Sigmoid colon (tissue), 4 donors: Measurements from ENCODE around the gene AHNAK.

Source experiments
- POLR2A ChIP-seq, 2 donors: fragments of 450-650 bp; IDR thresholded peaks; one replicate each; pipeline ENCODE4 v1.6.1; 2016; ENCODE audit warnings: antibody characterized with exemption in 2 of 2, mild to moderate bottlenecking in 2 of 2, moderate library complexity in 2 of 2
- POLR2AphosphoS5 ChIP-seq, 4 donors: sonication (generic); formaldehyde crosslinking; IDR thresholded peaks; one replicate each; pipeline ENCODE4 v1.6.1; 2017; ENCODE audit warnings: antibody characterized with exemption in 4 of 4
- TF ChIP-seq, protein P1 (sequence below), 4 experiments: fragments of 450-650 bp in 3 of 4; fragments of 200-600 bp in 1 of 4; IDR thresholded peaks; one replicate each; pipeline ENCODE4 v1.5.1; 2016 to 2019; ENCODE audit warnings: antibody characterized with exemption in 4 of 4, mild to moderate bottlenecking in 3 of 4, moderate library complexity in 2 of 4

DNA sequence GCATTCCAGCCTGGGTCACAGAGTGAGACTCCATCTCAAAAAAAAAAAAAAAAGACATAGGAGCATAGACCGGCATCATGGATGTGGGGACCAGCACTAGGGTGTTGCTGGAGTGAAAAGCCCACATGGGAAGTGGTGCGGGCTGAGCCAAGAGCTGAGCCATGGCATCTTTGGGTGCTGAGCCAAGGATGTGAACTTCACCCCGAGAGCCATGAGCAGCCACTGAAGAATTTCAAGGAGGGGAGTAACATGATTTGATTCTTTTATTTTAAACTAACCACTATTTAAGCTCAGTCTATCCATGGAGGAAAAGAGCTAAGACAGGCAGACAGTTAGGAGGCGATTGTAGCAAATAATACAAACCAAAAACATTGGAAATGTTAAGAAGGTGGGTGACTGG is 57.4 kb downstream of the AHNAK start:
- TF ChIP-seq, protein P1, sequence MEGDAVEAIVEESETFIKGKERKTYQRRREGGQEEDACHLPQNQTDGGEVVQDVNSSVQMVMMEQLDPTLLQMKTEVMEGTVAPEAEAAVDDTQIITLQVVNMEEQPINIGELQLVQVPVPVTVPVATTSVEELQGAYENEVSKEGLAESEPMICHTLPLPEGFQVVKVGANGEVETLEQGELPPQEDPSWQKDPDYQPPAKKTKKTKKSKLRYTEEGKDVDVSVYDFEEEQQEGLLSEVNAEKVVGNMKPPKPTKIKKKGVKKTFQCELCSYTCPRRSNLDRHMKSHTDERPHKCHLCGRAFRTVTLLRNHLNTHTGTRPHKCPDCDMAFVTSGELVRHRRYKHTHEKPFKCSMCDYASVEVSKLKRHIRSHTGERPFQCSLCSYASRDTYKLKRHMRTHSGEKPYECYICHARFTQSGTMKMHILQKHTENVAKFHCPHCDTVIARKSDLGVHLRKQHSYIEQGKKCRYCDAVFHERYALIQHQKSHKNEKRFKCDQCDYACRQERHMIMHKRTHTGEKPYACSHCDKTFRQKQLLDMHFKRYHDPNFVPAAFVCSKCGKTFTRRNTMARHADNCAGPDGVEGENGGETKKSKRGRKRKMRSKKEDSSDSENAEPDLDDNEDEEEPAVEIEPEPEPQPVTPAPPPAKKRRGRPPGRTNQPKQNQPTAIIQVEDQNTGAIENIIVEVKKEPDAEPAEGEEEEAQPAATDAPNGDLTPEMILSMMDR (IDR thresholded peaks at IDR 0.05), result no peak
- TF ChIP-seq POLR2A (IDR thresholded peaks at IDR 0.05) (no peak), POLR2AphosphoS5 (IDR thresholded peaks at IDR 0.05) (no peak)
